Measurements from ENCODE around the gene RPGR.

The RPGR gene

GRCh38 chrX:38232079-38232686 is 95.1 kb downstream of the RPGR start:
- Histone ChIP-seq H3K9ac (ENCODE audit: low read depth, low read length, poor library complexity, severe bottlenecking) (no peak overlapping the region), H3K9me2 (replicated peaks; ENCODE audit: low read depth, low read length) (no peaks in the 10 kb centered on the region), H3K4me1 (ENCODE audit: insufficient read depth, low read length, poor library complexity, severe bottlenecking) (no peaks in the 10 kb centered on the region), H3K4me3 (ENCODE audit: low read length, poor library complexity, severe bottlenecking) (no peak overlapping the region), H2AFZ (ENCODE audit: low read length) (no peak overlapping the region), H3K4me2 (ENCODE audit: low read depth, low read length, poor library complexity, severe bottlenecking) (no peak overlapping the region), H3K36me3 (ENCODE audit: insufficient read depth, low read length) (no peaks in the 10 kb centered on the region), H3K79me2 (ENCODE audit: insufficient read depth, low read length) (no peaks in the 10 kb centered on the region), H4K20me1 (ENCODE audit: insufficient read depth, low read length, poor library complexity, severe bottlenecking) (no peaks in the 10 kb centered on the region), H3F3A (ENCODE audit: low read depth) (no peaks in the 10 kb centered on the region), H3K27me3 (ENCODE audit: insufficient read depth, low read length, poor library complexity, severe bottlenecking) (no peaks in the 10 kb centered on the region), H3K9me3 (ENCODE audit: insufficient read depth, low read depth, low read length) (no peaks in the 10 kb centered on the region)
- TF ChIP-seq EZH2phosphoT487 (IDR thresholded peaks at IDR 0.05; ENCODE audit: borderline replicate concordance) (no peak), CTCF (conservative IDR thresholded peaks at IDR 0.05; ENCODE audit: low read length) (no peak)

GRCh38 chrX:38225093-38225492 is 102.2 kb downstream of the RPGR start:
- Histone ChIP-seq H3K9me3 (ENCODE audit: insufficient read depth, low read depth, low read length) (no peaks in the 10 kb centered on the region), H3K36me3 (ENCODE audit: insufficient read depth, low read length) (no peaks in the 10 kb centered on the region), H3F3A (ENCODE audit: low read depth) (no peaks in the 10 kb centered on the region), H2AFZ (ENCODE audit: low read length) (no peak overlapping the region), H4K20me1 (ENCODE audit: insufficient read depth, low read length, poor library complexity, severe bottlenecking) (no peaks in the 10 kb centered on the region), H3K4me2 (ENCODE audit: low read depth, low read length, poor library complexity, severe bottlenecking) (no peak overlapping the region), H3K4me1 (ENCODE audit: insufficient read depth, low read length, poor library complexity, severe bottlenecking) (no peaks in the 10 kb centered on the region), H3K4me3 (ENCODE audit: low read length, poor library complexity, severe bottlenecking) (no peak overlapping the region), H3K27me3 (ENCODE audit: insufficient read depth, low read length, poor library complexity, severe bottlenecking) (peaks cover 4% of the 10 kb centered on the region), H3K79me2 (ENCODE audit: insufficient read depth, low read length) (no peaks in the 10 kb centered on the region), H3K9ac (ENCODE audit: low read depth, low read length, poor library complexity, severe bottlenecking) (no peak overlapping the region), H3K9me2 (replicated peaks; ENCODE audit: low read depth, low read length) (no peaks in the 10 kb centered on the region)
- TF ChIP-seq EZH2phosphoT487 (IDR thresholded peaks at IDR 0.05; ENCODE audit: borderline replicate concordance) (no peak), CTCF (conservative IDR thresholded peaks at IDR 0.05; ENCODE audit: low read length) (no peak)

- no peaks in the 10 kb centered on the region for H4K20me1 ChIP-seq (ENCODE audit: insufficient read depth, low read length, poor library complexity, severe bottlenecking)
- no peak overlapping the region for H2AFZ ChIP-seq (ENCODE audit: low read length)
- H3K4me2 ChIP-seq (ENCODE audit: low read depth, low read length, poor library complexity, severe bottlenecking) = no peak overlapping the region
- no peaks in the 10 kb centered on the region for H3K9me2 ChIP-seq (replicated peaks; ENCODE audit: low read depth, low read length)
- no peaks in the 10 kb centered on the region for H3K9me3 ChIP-seq (ENCODE audit: insufficient read depth, low read depth, low read length)
- H3K4me3 ChIP-seq (ENCODE audit: low read length, poor library complexity, severe bottlenecking) = no peak overlapping the region
- no peaks in the 10 kb centered on the region for H3K79me2 ChIP-seq (ENCODE audit: insufficient read depth, low read length)
- H3F3A ChIP-seq (ENCODE audit: low read depth) = no peaks in the 10 kb centered on the region
- TF ChIP-seq EZH2phosphoT487 (IDR thresholded peaks at IDR 0.05; ENCODE audit: borderline replicate concordance) = no peak
- TF ChIP-seq CTCF (conservative IDR thresholded peaks at IDR 0.05; ENCODE audit: low read length) = no peak
- no peaks in the 10 kb centered on the region for H3K36me3 ChIP-seq (ENCODE audit: insufficient read depth, low read length)
- H3K27me3 ChIP-seq (ENCODE audit: insufficient read depth, low read length, poor library complexity, severe bottlenecking) = peaks cover 4% of the 10 kb centered on the region
- no peaks in the 10 kb centered on the region for H3K4me1 ChIP-seq (ENCODE audit: insufficient read depth, low read length, poor library complexity, severe bottlenecking)
- H3K9ac ChIP-seq (ENCODE audit: low read depth, low read length, poor library complexity, severe bottlenecking) = no peak overlapping the region
Measured at GRCh38 chrX:38224160-38224559, 103.1 kb downstream of the RPGR start.
